Stimulated activated CD4-positive, alpha-beta T cell treated with anti-CD3 and anti-CD28 coated beads, Interleukin-1b, Interleukin-23, amount 100 ng/mL, for 48 hours (primary cell): ENCODE results near the gene CTRB1.
"Not testable (repeated sequence)": the region's sequence is repeated elsewhere in the genome, so short reads cannot be mapped to it uniquely, and the experiment has no call there.

Experiments
- DNase-seq: peaks from one replicate; pipeline ENCODE4 v3.0.0-alpha.2; 2020

Gene CTRB1

DNA sequence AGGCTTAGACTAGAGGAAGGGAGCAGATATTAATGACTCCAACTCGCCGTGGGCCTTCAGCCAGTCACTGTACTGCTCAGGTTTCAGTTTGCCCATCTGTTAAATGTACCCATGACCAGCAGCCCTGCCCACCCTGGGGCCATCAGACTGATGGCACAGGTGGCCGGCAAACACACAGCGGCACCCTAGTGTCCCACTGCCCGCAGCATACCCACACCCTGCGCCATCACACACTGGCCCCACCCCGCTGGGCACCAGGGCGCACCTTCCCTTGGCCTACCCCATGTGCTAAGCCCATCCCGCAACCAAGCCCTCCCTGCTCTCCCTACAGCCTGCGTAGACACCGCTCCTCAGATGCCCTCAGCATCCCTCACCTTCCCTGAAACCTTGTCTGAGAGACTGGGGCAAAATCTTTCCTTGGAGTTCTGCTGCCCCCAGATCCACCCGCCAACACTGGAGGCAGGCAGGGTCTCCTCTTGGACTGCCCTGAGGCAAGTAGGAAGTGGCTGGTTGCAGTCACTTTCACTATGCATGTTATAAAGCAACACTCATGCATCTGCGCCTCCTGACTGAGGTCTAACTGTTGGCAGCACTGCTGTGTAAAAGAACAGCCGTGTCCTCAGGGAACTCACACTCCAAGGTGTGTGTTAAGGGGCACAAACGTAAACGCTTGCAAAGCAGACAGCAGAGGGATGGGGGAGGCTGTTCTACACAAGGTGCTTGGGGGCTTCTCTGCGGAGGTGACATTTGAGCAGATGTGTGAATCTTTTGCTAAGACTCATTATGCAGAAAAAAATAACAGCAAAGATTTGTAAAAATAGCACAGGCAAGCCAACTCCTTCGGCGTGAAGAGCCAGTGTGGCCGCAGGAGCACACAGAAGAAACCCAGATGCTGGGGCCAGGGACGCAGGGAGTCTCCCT, 39.4 kb downstream of the CTRB1 start:
- no peak for DNase-seq

DNA sequence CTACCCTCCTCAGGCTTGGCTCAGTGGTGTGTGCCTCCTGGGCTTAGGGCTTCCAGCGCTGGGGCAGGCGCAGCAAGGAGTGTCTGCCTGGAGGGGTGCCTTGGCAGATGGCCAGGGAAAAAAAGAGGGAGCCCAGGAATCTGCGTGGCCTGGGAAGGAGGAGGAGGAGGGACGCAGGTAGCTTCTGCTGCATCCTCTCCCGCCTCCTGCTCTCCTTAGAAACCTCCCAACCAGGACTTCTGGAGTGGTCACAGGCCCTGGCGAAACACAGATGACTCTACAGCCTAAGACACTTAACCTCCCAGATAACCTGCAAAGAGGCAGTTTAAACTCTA, 40.0 kb downstream of the CTRB1 start:
- no peak for DNase-seq

DNA sequence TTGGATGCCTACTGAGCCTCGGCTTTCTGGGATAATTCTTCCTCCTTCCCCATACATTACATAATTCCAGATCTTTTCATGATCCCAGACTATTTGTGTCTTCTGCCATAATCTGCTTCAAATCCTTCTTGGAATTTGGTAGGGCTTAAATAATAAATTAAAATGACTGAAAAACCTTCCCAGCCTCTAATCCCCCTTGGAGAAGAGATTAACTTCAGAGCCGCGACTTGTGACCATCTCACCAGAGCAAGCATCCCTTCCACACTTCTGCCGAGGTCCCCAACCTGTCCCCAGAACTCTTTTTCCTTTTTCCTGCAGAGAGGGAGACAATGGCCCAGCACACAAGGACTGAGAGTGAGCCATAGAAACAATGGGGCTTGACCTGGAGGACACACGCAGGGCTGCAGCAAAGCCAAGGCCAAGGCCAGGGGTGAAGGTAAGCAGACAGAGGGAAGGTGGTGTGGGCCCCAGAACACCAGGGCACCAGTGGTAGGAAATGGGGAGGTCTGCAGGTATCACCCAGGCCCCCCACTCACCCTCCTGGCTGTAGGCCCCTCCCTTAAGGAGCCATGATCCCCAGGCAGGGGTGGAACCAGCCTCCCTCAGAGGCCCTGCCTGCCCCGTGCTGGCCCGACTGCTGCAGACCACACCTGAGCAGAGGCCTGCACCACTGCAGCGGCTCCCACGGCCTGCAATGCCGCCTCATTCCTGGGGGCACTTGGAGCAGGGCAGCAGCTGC, 42.2 kb downstream of the CTRB1 start:
- DNase-seq, result no peak

DNA sequence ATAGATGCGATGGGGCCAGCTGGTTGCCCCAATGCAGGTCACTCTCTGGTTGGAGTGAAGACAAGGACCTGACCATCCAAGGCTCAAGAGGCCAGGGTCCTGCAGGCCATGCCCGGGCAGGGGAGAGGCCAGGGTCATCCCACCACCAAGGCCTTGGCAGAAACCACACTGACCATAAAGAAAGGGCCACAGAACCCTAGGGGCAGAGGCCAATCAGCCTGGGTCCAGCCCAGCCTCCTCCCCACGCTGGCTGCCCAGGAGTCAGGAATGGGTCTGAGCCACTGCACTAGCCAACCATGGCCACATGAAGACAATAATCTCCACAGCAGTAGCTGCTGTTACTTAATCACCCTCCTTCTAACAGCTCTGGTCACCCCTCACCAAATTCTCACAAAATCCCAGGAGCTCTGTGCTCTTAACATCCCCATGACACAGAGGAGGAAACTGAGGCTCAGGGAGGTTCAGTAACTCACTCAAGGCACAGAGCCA, 42.8 kb downstream of the CTRB1 start:
- DNase-seq, result no peak

DNA sequence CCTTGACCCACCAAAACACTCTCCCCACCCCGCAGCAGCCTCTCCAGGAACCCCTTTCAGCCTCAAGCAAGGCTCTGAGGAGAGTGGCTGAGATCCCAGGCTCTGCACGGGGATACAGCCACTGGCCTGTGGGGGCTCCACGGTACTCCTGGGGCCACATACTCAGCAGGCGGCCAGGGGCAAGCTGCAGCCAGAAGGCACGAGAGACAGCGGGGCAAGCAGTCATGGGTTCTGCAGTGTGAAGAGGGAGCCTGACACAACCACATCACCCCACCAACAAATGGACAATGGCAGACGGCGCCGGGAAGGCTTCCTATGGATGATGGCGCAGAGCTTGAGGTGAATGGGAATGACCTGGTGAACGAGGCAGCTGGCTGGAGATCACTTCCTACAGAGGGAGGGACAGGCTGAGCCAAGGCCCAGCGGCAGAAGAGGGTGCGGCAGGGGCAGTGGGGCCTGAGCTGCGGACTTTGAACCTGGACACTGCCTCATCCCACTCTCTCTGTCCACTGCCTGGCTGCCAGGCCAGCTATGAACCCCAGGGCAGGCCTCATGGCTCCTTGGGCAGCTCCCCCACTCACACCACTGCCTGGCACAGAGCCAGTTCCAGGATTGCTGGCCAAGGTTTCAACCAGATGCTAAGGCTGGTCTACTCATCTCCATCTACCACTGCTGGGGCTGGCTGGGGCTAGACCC, 43.5 kb downstream of the CTRB1 start:
- no peak for DNase-seq

DNA sequence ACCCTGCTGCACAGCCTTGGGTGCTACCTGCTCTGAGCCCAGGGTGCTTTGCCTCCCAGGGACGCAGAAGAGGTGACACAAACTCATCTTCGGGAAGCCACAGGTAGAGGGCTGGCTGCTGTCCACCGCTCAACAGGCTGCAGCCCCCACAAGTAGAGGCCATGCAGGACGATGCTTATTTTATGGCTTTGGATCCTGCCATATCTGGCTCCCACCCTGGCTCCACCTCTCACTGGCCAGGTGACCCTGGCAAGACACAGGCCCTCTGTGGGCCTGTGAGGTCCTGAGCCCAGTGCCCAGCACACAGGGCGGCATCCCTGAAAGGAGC, 44.0 kb downstream of the CTRB1 start:
- no peak for DNase-seq

DNA sequence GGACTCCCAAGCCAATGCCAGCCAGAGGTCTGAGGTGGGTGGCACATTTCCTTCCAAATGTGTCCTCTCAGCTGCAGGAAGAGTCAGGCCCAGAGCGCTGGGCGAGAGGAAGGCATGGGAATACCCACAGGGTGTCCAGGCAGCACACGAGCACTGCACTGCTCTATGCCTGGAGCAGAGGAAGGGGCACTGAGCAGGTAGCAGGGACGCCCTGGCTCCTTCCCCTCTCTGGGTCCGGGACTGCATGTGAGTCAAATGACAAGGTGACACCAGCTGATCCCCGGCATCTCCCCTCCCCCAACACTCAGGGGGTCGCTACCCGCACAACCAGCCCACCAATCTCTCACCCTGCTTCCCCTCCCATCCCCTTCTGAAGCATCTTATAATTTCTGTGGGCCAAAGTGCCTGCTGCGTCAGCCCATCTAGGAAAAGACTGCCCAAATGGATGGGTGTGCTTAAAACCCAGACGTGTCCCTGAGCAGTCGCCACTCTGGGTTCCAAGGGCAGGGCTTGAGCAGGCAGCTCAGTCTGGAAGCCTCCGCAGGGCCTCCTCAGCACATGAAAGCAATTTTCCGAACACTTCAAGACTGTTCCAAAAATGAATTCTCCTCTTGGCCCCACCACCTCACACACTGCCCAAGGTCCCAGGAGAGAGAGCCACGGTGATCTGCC, 44.6 kb downstream of the CTRB1 start:
- no peak for DNase-seq

DNA sequence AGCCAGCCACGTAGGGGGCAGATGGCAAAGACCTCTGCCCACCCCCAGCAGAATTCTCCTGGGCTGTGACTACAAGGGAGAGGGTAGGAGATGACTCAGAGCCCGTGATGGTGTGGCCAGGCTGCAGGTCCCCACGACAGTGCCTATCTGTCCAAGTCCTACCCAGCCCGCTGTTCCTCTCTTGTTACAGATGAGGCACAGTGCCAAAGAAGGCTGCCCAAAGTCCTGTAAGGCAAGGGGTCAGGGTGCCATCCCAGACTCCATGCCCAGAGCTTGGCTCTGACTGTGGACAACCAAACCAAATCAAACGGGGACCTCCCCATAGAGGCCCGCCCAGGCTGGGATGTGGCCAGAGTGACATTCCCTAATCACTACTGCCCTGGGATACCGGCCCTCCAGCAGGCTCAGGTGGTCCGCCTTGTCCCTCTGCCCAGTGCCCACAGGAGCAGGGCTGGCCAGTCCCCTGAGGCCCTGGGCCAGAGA, 45.2 kb downstream of the CTRB1 start:
- no peak for DNase-seq

DNA sequence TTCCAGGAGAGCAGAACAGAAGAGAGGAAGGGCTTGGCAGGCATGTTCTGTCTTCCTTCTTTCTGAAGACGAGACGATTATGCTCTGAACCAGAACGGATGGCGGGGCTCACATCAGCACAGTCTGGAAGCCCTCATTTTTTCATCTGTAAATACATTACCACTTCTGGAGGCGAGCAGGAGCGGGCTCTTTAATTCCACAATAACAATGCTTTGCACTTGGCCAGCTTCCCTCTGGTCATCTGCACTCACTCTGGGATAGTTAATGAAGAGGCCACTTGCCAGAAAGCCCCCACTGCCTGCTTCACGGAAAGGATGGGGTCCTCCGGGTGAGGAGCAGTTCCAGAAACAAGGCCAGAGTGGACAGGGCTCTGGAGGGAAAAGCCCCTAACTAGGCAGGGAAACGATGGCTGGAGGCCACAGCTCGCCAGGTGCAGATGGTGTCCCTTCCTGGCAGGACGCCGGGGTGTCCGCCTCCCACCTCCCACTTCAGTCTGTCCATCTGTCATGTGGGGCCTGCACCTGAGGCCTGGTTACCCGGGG, 45.7 kb downstream of the CTRB1 start:
- DNase-seq, result no peak

DNA sequence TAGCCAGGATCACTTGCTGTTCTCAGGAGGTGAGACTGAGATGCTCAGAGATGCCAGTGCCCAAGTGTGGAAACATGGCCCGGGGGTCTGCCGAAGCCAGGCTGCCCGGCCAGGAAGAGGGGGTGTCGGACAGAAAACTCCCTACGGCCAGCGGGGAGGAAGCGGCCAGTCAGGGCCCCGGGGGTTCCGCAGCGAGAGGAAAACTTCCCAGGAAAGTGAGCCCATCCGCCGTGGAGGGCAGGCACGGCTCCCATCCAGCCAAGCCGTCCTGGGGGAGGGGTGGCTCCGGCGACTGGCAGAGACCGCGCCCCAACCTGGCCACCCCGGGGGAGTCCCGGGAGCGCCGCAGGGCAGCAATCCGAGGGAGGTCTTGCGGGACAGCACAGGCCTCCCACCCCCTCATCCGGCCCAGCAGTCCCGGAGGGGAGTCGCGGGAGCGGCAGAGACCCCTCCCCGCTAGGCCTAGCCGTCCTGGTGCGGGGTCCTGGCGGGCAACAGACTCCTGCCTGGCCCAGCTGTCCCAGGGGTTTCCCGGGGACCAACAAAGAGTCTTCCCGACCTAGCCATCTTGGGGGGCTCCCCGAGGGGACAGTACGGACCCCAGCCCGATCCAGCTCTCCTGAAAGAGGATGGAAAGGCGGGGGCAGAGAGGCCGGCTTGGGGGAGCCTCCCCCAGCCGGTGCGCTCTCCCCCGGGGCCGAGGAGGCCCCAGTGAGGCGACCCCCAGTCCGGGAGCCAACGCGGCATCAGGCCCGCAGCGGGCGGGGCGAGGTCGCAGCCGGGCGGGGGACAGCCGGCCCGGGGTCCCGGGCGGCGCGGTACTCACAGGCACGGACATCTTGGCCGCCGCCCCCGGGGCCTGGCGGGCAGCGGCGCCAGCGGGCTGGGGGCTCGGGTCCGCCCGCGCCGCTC, 46.5 kb downstream of the CTRB1 start:
- no peak for DNase-seq

DNA sequence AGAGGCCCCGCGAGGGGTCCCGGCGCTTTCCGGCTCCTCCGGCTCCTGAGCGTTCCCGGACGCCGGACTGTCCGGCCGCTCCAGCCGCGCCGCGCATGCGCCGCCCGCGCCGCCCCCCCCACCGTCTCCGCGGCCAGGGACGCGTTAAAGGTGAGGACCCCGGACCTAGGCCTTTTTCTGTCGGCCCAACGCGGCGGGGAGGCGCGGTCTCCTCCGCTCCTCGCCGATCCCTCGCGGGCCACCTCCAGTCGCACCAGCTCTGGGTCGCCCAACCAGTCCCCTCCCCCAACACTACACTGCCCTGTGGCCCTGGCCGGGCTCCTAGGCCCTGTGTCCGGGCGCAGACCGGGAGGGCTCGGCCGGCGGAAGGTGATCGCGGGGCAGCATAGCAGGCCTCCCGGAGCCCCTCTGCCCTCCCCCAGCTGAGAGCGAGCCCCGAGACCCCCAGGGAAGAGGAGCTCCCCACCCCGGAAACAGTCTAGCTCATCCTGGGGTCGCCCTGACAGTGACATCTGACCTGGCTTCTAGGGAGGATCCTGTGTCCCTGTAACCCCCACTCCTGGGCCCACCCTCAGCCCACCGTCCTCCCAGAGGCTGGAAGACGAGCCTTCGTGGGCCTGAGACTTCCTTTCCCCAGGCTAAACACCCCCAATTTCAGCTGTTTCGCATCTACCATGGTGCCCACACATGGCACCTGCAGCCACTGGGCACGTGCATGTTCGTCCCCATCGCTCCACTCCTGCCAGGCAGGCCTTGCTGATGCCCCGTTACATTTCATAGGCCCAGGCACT, 47.3 kb downstream of the CTRB1 start:
- no peak for DNase-seq

DNA sequence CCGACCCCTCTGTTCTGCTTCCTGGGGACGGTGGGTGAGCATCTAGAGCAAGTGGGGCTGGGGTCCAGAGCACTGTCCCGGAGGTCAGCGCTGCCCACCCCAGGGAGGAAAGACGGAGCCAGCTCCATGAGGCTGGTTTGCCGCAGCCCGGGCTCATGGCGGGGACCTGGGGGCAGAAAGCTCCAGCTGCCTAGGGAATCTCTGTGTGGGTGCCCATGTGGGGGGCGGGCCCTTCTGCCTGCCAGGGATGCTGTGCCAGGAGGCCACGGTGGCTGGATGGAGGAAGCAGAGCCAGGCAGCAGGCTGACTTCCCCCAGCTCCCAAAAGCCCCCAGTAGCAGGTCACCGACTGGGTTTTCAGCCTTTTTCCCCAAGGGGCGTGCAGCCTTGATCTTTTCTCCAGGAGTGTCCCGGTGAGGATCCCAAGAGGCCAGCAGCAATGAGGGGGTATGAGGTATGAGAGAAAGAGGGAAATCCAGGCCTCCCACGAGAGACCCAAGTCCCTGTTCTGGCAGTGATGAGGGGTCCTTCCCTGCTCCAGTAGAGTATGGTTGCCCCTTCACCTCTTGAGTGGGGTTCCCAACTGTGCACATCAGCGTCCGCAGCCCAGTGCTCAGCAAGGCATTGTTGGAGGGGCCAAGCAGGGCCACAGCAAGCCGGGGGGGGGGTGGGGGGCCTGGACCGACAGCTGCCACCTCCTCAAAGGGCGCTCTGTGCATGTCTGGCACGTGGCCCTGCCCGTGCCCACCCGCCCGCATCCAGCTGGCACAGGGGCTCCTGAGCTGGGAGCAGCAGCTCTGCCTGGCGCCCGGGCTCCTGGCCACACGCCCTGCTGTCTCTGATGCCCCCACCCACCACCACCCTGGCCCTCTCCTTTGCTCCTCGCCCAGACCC, 48.2 kb downstream of the CTRB1 start:
- no peak for DNase-seq

DNA sequence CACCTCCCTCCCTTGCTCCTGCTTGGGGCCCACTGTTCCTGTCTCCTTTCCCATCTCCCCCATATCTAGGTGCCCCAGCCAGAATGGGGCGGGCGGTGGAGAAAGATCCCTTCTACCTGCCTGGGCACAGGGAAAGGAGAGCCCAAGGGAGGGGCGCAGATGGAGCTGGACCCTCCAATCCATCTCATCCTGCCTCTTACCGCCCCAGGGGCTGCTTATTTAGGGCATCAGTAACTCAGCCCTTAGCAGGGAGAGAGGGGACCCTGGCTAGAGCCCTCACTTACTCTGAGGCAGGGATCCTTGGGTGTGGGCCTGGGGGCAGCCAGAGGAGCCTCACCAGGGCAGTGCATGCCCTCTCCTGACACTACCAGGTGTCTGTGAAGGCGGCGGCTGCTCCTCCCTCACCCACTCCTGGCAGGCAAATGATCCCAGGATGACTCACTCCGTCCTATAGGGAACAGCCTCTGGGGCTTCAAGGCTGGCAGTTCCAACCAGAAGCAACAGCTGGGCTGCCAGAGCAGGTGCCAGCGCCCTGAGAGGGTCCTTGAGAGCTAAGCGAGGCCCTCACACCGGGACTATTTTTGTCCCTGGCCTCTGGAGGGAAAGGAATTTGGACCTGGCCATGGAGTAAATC, 49.0 kb downstream of the CTRB1 start:
- no peak for DNase-seq

DNA sequence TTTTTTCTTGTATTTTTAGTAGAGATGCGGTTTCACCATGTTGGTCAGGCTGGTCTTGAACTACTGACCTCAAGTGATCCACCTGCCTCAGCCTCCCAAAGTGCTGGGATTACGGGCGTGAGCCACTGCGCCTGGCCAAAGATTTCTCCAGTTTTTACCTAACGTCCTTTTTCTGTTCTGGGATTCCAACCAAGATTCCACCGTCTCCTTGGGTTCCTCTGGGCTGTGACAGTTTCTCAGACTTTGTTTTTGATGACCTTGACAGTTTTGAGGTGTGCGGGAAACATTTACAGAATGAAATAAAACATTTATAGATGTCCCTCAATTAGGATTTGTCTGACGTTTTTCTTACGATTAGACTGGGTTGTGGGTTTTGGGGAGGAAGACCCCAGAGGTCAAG, 50.6 kb downstream of the CTRB1 start:
- not testable (repeated sequence) for DNase-seq

DNA sequence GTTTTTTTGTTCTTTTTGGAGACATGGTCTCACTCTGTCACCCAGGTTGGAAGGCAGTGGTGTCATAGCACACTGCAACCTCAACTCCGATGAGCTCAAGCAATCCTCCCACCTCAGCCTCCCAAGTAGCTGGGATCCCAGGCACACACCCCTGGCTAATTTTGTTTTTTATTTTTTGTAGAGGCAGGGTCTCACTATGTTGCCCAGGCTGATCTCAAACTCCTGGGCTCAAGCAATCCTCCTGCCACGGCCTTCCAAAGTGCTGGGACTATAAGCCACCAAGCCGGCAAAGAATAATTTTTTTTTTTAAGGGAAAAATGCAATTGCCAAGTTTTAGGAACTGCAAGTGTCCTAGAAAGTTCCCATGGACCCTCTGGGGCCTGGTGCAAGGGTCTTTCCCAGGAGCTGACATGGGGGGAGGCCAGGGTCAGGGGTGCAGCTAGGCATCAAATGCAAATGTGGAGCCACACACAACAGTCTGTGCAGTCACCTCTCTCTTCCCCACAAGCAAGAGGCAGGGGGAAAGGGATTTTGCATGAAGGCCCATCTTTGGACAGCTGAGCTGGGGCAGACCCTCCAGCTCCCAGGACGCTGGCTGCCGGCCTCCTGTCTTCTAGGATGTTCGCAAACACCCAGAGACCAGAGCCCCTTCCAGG, 52.8 kb downstream of the CTRB1 start:
- DNase-seq, result no peak

DNA sequence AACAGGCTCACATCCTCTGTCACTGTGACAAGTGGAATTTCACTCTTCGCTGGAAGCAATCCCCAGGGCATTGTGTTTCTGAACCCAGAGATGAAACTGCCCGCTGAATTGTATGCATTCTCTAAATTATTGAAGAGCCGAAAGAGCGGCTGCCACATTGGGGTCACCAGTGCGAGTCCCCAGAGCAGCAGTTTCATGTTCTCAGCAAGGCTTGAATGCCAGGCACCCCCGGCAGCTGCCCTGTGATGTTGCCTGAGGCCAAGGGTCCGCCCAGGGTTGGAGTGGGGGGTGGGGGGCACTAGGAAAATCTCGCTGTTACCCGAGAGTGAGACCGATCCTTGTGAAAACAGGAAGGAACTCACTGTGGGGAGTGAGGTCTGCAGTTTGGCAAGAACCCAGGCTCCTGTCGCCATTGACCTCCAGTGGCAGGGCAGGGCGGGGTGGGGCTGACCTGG, 53.3 kb downstream of the CTRB1 start:
- DNase-seq, result no peak

DNA sequence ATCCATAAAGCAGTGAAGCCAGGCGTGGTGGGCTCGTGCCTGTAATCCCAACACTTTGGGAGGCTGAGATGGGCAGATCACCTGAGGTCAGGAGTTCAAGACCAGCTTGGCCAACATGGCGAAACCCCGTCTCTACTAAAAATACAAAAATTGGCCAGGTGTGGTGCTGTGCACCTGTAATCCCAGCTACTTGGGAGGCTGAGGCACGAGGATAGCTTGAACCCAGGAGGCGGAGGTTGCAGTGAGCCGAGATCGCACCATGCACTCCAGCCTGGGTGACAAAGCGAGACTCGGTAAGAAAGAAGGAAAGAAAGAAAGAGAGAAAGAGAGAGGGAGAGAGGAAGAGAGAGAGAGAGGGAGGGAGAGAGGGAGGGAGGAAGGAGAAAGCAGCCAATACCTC, 53.8 kb downstream of the CTRB1 start:
- DNase-seq, result not testable (repeated sequence)
